Fibroblast of pulmonary artery (primary cell): ENCODE measurements around the gene SCGB1C1.

ENCODE experiments used
- DNase-seq: peaks from one replicate; pipeline ENCODE4 v3.0.0-alpha.2; 2010; ENCODE audit warnings: low read depth
- H3K4me3 ChIP-seq: replicated peaks from 2 replicates; pipeline ENCODE4 v1.5.1; 2011; ENCODE audit warnings: low read depth, mild to moderate bottlenecking, control low read depth, low read length, moderate library complexity
- TF ChIP-seq, protein P1 (sequence below): IDR thresholded peaks from 2 replicates; pipeline ENCODE4 v1.5.1; 2011; ENCODE audit warnings: mild to moderate bottlenecking, control low read depth, low read length, inconsistent platforms; ENCODE audit errors: missing control alignments

Gene SCGB1C1

GRCh38 chr11:240315-240714 is 47.4 kb downstream of the SCGB1C1 start:
- DNase-seq, result no peak
- TF ChIP-seq, protein P1, sequence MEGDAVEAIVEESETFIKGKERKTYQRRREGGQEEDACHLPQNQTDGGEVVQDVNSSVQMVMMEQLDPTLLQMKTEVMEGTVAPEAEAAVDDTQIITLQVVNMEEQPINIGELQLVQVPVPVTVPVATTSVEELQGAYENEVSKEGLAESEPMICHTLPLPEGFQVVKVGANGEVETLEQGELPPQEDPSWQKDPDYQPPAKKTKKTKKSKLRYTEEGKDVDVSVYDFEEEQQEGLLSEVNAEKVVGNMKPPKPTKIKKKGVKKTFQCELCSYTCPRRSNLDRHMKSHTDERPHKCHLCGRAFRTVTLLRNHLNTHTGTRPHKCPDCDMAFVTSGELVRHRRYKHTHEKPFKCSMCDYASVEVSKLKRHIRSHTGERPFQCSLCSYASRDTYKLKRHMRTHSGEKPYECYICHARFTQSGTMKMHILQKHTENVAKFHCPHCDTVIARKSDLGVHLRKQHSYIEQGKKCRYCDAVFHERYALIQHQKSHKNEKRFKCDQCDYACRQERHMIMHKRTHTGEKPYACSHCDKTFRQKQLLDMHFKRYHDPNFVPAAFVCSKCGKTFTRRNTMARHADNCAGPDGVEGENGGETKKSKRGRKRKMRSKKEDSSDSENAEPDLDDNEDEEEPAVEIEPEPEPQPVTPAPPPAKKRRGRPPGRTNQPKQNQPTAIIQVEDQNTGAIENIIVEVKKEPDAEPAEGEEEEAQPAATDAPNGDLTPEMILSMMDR, result no peak
- H3K4me3 ChIP-seq, result no peak overlapping the region

DNA sequence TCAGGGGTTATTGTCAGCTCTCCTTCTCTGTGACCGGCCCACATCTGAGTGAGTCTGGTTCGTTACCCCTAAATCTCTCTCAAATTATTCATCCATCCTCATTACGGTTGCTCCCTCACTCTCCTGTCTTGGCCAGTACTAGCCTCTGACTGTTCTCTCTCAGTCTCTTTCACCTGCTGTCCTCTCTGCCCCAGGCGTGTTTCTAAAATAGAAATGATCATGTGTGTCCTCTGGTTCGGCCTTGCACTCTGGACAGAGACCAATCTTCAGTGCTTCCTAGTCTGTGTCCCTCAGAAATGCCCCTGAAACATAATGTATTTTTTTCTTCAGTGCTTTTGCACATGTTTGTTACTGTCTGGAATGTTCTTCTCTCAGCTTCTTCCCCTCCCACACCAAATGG is 48.8 kb downstream of the SCGB1C1 start:
- DNase-seq, result no peak
- TF ChIP-seq, protein P1, result no peak
- no peak overlapping the region for H3K4me3 ChIP-seq
